DOHH2 (cell line): Measurements from ENCODE around the gene PHB1.

Source experiments
- EZH2phosphoT487 ChIP-seq: fragments of 200-600 bp; sonication (generic); IDR thresholded peaks from 2 replicates; pipeline ENCODE4 v1.6.1; 2017; ENCODE audit warnings: borderline replicate concordance, mild to moderate bottlenecking, antibody characterized with exemption, low read length, moderate library complexity, mixed read lengths
- TF ChIP-seq, protein P1 (sequence below): fragments of 200-600 bp; sonication (generic); IDR thresholded peaks from one replicate; pipeline ENCODE4 v1.5.1; 2014; ENCODE audit warnings: antibody characterized with exemption, mild to moderate bottlenecking, low read depth, low read length; ENCODE audit not compliant: poor library complexity, severe bottlenecking

DNA sequence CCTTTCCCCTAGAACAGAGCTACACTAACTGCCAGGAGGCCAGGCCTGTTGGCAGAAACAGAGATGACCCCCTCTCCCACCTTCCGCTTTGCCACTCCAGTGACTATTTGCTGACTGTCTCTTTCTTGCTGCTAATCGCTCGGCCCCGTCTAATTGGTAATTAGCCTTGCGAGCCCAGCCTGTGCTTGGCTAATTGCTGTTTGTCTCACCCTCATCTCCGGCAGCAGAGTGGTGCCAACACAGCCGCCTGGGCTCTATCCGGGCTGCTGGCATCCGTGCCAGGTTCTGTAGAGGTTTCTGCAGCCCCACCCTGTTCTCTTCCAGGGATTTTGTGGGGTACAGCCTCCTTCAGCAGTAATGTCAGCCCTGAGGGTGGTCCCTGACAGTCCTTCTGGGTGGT is 27.4 kb upstream of the PHB1 start:
- TF ChIP-seq EZH2phosphoT487, result no peak
- TF ChIP-seq, protein P1, sequence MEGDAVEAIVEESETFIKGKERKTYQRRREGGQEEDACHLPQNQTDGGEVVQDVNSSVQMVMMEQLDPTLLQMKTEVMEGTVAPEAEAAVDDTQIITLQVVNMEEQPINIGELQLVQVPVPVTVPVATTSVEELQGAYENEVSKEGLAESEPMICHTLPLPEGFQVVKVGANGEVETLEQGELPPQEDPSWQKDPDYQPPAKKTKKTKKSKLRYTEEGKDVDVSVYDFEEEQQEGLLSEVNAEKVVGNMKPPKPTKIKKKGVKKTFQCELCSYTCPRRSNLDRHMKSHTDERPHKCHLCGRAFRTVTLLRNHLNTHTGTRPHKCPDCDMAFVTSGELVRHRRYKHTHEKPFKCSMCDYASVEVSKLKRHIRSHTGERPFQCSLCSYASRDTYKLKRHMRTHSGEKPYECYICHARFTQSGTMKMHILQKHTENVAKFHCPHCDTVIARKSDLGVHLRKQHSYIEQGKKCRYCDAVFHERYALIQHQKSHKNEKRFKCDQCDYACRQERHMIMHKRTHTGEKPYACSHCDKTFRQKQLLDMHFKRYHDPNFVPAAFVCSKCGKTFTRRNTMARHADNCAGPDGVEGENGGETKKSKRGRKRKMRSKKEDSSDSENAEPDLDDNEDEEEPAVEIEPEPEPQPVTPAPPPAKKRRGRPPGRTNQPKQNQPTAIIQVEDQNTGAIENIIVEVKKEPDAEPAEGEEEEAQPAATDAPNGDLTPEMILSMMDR, result no peak
